HL-60/S4 treated with phorbol 12-myristate 13-acetate at 8.2 ng/mL for 4 days and 3 days (cell line): ENCODE measurements around the gene EML1.

Experiments
- in situ Hi-C: fragments of 300-500 bp; cut with MboI; formaldehyde crosslinking; loops from 2 replicates; pipeline ENCODE4 v1.15.0; 2022; ENCODE audit warnings: low sequenced_read_pairs

The EML1 gene, protein sequence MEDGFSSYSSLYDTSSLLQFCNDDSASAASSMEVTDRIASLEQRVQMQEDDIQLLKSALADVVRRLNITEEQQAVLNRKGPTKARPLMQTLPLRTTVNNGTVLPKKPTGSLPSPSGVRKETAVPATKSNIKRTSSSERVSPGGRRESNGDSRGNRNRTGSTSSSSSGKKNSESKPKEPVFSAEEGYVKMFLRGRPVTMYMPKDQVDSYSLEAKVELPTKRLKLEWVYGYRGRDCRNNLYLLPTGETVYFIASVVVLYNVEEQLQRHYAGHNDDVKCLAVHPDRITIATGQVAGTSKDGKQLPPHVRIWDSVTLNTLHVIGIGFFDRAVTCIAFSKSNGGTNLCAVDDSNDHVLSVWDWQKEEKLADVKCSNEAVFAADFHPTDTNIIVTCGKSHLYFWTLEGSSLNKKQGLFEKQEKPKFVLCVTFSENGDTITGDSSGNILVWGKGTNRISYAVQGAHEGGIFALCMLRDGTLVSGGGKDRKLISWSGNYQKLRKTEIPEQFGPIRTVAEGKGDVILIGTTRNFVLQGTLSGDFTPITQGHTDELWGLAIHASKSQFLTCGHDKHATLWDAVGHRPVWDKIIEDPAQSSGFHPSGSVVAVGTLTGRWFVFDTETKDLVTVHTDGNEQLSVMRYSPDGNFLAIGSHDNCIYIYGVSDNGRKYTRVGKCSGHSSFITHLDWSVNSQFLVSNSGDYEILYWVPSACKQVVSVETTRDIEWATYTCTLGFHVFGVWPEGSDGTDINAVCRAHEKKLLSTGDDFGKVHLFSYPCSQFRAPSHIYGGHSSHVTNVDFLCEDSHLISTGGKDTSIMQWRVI

DNA sequence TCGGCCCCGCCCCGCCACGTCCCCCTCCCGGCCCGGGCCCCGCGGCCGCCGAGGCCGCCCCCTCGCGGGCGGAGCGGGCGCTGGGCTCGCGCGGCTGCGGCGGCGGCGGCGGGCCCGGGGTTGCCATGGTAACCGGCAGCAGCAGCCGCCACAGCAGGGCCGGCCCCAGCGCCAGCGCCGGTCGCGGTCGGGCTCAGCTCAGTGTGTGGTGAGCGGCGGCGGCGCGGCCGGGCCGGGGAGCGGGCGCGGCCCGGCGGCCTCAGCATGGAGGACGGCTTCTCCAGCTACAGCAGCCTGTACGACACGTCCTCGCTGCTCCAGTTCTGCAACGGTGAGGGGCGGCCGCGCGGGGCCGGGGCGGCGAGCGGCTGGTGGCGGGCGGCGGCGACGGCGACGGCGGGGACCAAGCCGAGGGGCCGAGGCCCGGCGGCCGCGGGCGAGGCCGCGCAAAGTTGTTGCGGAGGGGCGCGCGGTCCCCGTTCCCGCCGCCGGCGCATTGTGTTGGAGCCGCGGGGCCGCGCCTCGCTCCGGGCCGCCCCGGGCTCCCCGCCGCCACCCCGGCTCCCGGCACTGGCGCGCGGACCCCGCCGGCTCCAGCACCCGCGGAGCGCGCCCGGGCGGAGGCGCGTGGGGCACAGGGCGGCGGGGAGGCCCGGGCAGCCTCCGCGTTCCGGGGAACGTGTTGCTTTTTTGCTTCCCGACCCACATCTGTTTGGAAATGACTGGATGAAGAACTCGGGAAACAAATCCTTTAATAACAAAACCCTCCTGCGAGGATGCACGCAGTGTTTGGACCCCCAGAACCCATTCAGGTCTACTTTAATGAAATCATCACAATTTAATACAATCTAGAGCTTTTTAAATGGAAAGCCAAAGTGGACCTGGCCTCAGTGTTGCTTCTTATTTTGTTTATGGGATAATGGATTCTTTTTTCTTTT lies at the start of gene EML1:
TSS of gene EML1 (plus strand) at position 201 of the 938 bp plus-strand sequence. CDS start at position 265, 64 bp downstream.
- in situ Hi-C loops: no loop called here

DNA sequence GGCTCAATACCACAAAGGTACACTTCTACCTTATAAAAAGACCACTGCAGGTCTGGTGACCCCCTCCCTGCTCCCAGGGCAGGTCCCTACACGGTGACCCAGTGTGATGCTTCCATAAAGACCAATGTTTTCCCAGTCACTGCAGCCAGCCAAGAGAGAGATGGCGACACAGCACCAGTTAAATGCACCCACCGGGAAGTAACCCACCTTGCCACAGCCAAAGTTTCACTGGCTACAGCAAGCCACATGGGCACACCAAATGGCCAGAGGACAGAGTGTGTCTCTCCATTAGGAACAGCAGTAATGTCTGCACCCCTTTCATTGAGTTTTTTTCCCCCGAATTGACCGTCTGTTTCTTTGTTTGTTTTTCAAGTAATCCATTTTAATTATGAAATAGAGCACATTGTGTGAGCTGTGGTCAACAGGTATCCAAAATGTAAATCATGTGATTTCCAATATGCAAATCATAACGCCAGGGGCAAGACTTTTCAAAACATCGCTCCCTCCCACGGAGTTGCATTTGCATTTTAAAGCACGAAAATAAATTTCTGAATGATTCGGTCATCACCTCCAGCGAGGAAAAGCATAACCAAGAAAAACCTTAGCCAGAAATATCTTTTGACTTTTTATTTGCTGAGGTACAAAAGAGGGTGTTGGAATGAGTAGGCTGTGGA lies 48.9 kb upstream of the EML1 start:
- in situ Hi-C loops: no loop called here

DNA sequence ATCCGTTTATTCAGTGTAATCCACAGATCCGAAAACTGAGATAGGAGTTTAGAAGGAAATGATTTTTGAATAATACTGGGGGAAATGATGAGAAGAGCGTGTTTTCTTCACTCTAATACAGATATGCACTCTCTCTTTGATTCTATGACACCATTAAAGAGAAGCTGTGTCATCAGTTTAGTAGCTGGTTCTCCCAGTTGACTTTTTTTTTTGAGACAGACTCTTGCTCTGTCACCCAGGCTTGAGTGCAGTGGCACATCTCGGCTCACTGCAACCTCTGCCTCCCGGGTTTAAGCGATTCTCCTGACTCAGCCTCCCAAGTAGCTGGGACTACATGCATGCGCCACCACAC lies 48.4 kb upstream of the EML1 start:
- in situ Hi-C loops: no loop called here

- in situ Hi-C loops: no loop called here
Measured at GRCh38 chr14:99745307-99745951, 47.8 kb upstream of the EML1 start.

GRCh38 chr14:99747167-99747566 lies 46.0 kb upstream of the EML1 start:
- in situ Hi-C loops: no loop called here

DNA sequence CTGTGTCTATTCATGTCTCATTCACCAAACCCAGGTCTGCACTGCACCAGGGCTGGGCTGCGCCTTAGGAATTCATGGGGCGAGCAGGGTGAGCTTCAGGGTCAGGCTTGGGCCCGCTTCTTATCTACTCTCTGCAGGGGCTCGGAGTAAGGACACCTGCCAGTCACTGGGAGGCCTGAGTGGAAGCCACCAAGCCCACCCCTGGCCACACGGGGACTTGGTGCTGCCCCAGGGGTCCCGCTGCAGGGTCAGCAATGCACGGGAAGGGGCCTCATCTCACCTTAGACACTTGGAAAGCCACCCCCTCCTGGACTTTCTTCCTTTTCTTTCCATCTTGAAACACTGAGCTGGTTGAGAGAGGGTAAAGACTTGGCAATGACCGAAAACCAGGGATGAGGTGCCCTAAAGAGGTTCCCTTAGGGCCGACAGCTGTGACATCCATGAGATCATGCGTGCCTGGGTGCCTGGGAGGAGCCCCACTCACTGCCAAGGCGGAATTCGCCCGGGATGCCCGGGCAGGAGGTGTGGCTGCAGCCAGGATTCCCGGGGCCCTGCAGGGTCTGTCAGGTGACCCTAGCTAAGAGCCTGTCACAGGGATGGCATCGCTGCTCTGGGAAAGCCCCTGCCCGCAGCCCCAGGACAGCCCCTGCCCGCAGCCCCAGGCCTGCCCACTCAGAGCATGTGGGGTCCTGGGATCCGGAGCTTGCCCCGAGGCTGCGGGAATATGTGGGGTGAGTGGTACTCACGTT lies 45.5 kb upstream of the EML1 start:
- in situ Hi-C loops: no loop called here

GRCh38 chr14:99748529-99748928 lies 44.7 kb upstream of the EML1 start:
- in situ Hi-C loops: no loop called here

DNA sequence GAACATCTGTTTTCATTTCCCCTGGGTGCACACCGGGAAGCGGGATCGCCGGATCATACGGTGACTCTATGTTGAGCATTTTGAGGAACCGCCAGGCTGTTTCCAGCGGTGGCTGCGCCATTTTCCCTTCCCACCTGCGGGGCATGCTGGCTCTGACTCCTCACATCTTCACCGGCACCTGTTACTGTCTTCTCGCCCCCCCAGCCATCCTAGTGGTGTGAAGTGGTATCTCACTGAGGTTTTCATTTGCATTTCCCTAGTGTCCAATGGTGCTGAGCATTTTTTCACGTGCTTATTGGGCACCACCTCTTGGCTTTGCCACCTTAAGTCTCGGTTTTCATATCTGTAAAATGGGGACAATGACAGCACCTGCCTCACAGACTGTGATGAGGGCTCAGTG lies 44.1 kb upstream of the EML1 start:
- in situ Hi-C loops: no loop called here

- in situ Hi-C loops: no loop called here
Measured at GRCh38 chr14:99749763-99750715, 43.2 kb upstream of the EML1 start.

DNA sequence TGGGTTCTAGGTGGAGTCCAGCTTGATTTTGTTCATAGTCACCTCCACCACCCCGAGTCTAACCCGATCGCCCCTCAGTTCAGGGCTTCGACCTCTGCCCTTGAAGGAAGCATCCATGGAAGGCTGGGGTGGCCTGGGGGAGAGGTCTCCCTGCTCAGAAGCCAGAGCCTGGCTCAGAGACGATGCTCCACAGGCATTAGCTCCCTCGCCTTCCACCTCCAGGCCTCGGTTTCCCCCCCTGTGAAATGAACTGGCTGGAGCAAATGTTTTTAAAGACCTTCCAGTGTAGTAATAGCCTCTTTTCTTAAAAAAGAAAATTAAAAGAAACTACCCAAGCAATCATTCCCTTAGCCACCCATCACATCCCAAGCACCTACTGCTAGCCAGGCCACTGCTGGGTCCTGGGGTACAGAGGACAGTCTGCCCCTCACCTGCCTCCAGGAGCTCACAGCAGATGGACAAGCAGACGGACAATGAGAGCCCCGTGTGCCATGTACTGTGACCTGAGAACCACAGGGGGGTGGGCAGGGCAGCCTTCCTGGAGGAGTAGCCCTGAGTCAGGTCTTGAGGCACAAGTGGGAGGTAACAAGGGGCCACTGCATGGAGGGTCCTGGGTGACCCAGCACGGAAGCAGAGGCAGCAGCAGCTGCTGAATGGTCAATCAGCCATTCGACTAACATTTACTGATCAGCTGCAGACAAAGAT lies 42.3 kb upstream of the EML1 start:
- in situ Hi-C loops: no loop called here

GRCh38 chr14:99751539-99752485 lies 41.4 kb upstream of the EML1 start:
- in situ Hi-C loops: no loop called here

- in situ Hi-C loops: no loop called here
Measured at GRCh38 chr14:99752486-99753121, 40.6 kb upstream of the EML1 start.

DNA sequence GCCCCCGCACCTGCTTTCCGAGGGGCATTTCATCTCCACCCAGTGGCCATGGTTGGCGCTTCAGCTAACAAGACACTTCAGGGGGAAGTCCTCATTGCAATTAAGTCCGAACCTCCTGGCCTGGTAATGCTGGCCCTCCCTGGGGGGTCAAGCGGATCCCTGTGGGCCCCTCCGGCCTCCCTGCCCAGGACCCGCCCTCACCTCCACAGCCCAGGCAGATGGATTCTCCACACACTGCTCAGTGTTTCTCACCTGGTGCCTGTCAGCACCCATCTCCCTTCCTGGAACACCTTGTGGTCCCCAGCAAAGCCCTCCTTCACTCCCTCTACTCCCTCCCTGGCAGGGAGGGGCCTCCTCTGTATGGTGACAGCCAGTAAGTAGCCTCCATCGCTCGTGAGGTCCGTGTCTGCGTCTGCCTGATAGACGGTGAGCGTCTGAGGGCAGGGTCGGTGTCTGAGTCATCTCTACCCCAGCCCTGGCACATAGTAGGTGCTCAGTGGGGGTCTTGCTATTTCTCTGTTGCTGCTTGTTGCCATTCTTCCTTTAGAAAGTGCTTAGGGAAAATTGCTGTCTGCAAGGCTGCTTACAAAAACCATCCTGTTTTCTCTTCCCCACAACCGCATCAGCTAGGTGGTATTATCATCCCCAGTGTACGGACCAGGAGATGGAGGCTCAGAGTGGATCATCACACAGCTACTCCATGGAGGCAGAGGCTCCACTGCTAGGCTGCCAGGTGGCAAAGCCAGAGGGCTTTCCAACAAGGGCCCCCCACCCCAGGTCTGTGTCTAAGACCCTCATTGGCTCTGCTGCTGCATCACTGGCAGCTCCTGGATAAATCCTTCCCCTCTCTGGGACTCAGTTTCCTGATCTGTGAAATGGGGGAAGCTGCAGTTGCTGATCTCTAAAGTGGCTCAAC lies 39.7 kb upstream of the EML1 start:
- in situ Hi-C loops: no loop called here

DNA sequence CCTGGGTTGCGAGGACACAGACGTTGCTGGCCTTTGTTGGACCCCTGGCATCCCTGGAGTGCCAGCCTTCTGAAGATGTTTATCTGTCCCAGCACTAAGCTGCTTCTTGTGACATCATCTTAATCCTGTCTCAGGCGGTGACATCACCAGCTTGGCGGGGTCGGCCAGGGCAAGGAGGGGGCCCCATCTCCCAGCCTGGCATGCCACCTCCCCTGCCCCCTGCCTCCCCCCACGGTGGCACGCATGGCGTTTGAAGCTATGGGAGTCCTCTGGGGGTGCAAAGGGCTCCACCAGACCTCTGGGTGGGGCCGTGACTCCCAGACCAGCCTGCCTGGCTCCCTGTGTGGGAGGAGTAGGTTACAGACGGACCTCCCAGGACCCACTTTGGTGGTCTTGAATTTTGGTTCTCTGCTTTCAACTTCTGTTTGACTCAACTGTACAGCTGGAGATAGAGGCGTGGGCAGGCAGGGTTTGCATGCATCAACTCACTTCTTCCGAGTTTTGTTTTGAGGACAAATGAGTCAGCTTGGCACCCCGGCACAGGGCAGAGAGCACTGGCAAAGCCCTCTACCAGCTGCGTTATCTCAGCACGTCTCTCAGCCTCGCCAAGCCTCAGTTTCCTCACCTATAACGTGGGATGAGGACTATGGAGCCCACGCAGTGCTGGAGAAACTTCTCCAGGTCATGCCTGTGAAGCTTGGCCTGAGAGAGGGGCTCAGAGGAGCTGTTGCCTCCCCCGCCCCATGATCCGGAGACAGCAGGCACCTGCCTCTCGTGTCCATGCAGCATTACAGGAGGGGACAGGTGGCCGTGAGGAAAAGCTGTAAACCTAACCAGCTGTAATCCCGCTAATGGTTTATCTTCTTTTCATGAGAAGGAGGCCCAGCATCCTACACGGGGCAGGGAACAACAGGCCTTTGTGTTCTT lies 38.8 kb upstream of the EML1 start:
- in situ Hi-C loops: no loop called here
